ENCODE results near the gene BTBD18.

BTBD18 gene

DNA sequence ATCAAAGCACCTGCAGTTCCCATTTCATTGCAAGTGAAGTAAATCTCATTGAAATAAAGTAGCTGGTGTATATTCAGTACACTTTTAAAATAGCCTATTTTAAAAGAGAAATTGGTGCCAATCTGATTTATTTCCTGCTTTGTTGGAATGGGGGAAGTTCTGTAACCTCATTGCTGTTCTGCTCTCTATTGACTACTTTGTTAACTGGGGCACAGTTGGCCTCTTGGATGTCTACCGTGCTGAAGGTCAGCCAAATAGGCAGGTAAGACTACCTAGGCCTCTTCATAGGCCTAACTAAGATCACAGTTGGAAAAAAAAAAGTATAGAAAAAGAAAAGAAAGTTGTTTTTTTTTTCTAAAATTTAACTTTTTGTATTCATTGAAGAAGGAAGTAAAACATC lies 19.2 kb upstream of the BTBD18 start:
- TF ChIP-seq, protein P1, sequence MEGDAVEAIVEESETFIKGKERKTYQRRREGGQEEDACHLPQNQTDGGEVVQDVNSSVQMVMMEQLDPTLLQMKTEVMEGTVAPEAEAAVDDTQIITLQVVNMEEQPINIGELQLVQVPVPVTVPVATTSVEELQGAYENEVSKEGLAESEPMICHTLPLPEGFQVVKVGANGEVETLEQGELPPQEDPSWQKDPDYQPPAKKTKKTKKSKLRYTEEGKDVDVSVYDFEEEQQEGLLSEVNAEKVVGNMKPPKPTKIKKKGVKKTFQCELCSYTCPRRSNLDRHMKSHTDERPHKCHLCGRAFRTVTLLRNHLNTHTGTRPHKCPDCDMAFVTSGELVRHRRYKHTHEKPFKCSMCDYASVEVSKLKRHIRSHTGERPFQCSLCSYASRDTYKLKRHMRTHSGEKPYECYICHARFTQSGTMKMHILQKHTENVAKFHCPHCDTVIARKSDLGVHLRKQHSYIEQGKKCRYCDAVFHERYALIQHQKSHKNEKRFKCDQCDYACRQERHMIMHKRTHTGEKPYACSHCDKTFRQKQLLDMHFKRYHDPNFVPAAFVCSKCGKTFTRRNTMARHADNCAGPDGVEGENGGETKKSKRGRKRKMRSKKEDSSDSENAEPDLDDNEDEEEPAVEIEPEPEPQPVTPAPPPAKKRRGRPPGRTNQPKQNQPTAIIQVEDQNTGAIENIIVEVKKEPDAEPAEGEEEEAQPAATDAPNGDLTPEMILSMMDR (IDR thresholded peaks at IDR 0.05; ENCODE audit: control insufficient read depth, insufficient read depth, low read depth, low read length, missing control alignments), result no peak
- H3K4me3 ChIP-seq (ENCODE audit: control insufficient read depth, low read depth, low read length), result no peak overlapping the region
- no peak for DNase-seq (ENCODE audit: low read depth)

DNA sequence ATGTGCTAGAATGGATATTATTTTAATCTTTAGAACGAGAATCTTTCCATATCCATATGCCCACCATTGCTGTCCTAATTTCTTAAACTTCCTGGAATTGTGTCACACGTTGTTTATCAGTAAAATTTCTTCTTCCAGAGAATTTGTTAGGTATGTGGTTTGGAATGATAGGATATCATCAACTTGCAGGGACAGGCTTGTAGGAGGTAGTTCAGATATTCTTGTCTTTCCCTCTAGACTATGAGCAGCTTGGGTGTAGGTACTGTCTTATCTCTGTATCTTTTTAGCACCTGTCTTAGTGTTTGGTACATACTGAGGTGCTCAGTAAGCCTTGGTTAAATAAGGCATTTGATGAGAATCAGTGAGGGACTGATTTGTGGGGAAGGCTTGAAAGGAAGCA lies 13.4 kb upstream of the BTBD18 start:
- TF ChIP-seq, protein P1 (IDR thresholded peaks at IDR 0.05; ENCODE audit: control insufficient read depth, insufficient read depth, low read depth, low read length, missing control alignments), result no peak
- DNase-seq (ENCODE audit: low read depth), result no peak
- peak overlapping the region; percentile 76 for H3K4me3 ChIP-seq (ENCODE audit: control insufficient read depth, low read depth, low read length)

DNA sequence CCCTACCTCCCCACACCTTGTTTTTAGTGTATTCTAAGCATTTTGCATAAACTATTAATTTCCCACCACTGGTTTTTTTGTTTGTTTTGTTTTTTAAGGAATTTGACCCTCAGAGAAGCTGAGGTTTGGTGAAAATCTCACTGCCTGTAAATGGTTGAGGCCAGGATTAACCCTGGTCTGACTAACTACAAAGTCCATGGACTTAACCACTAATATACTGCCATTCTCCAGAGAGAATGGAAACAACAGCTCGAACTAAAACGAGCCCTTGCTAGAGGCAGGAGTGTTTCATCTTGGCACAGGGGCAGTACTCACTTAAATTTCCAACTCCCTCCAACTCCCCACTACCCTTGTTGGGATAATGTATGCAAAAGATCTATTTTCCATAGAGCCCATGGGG lies 12.9 kb upstream of the BTBD18 start:
- H3K4me3 ChIP-seq (ENCODE audit: control insufficient read depth, low read depth, low read length), result peak overlapping the region; percentile 76
- DNase-seq (ENCODE audit: low read depth), result no peak
- TF ChIP-seq, protein P1 (IDR thresholded peaks at IDR 0.05; ENCODE audit: control insufficient read depth, insufficient read depth, low read depth, low read length, missing control alignments), result no peak

DNA sequence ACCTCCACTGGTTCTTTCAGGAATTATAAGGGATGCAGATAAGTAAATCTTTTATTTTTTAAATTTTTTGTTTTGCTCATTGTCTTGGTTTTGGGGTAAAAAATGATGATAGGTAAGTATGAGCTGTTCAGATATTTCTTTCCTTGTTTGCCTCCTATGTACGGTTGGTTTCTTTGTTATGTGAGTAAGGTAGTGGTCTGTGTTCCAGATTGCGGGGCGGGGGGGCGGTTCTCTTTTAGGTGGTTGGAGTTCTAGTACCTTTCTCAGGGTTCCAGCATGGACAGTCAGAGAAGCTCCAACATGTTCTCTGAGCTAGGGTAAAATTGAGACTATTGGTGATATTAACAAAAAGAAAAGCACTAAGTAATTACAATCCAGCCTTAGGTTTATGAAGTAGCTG lies 12.4 kb upstream of the BTBD18 start:
- DNase-seq (ENCODE audit: low read depth), result no peak
- peak overlapping the region; percentile 76 for H3K4me3 ChIP-seq (ENCODE audit: control insufficient read depth, low read depth, low read length)
- TF ChIP-seq, protein P1 (IDR thresholded peaks at IDR 0.05; ENCODE audit: control insufficient read depth, insufficient read depth, low read depth, low read length, missing control alignments), result no peak

DNA sequence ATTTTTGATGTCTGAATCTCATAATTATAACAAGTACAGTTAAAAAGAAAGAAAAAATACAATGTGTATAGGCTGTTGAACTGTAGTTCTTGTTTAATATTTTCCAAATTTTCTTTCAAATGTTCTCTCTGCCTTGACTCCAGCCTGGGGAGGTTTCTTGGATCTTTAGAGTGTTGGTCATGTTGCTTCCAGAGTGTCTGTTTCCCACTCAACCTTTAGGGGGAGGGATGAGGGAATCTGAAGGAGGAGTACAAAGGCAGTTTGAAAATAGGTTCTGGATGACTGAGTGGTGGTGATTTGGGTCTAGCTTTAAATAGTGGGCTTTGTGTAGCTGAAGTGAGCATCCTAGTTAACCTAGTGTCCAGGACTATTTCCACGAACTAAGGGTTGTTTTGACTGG lies 11.9 kb upstream of the BTBD18 start:
- TF ChIP-seq, protein P1 (IDR thresholded peaks at IDR 0.05; ENCODE audit: control insufficient read depth, insufficient read depth, low read depth, low read length, missing control alignments), result peak; percentile 49
- H3K4me3 ChIP-seq (ENCODE audit: control insufficient read depth, low read depth, low read length), result peak overlapping the region; percentile 76
- no peak for DNase-seq (ENCODE audit: low read depth)

DNA sequence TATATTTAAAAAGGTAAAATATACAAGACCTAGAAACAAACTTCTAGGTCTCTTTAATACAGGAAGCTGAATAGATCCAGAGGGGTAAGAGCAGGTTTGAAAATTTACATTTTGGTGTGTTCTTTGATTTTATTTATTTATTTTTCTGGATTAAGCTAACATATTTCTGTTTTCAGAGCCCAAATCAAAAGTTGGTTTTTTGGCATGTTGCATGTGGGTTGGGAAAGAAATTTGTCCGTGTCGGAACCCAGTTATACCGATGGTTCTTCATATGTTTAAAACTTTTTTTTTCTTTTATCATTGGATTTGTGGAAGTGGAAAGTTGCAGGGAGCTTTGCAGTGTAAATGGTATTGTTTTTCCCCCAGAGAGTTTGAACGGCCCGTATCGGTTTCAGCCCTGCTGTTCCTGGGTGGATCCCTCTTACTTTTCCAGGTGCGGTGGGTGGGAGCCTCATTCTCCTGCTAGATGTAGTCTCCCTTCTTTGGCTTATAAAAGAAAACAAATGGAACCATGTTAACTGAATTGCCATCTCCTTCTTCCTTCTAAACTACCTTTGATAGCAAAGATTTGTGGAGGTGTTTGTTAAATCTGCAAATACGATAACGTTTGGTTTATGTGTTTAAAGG lies 10.7 kb upstream of the BTBD18 start:
- H3K4me3 ChIP-seq (ENCODE audit: control insufficient read depth, low read depth, low read length), result peak overlapping the region; percentile 76
- DNase-seq (ENCODE audit: low read depth), result no peak
- TF ChIP-seq, protein P1 (IDR thresholded peaks at IDR 0.05; ENCODE audit: control insufficient read depth, insufficient read depth, low read depth, low read length, missing control alignments), result no peak
